Lower lobe of right lung (tissue), 2 donors: ENCODE measurements around the gene LPCAT3. TPM values are rescaled to one million over a fixed set of nuclear protein-coding genes. Genes with fewer than 3 reads are reported as not detected.

Experiments used
- ATAC-seq, 2 donors: fragments of 200-7000 bp; cut with Tn5 transposase; one replicate each; pipeline ENCODE4 v1.9.1; 2020 to 2022; ENCODE audit warnings: mild to moderate bottlenecking in 2 of 2, moderate library complexity in 2 of 2
- DNase-seq: peaks from one replicate; pipeline ENCODE4 v3.0.0-alpha.2; 2020
- H3K27ac ChIP-seq: fragments of 200-600 bp; one replicate; pipeline ENCODE4 v1.8.0; 2022
- H3K27me3 ChIP-seq: fragments of 200-600 bp; one replicate; pipeline ENCODE4 v1.8.0; 2022; ENCODE audit warnings: low read depth
- H3K36me3 ChIP-seq: fragments of 200-600 bp; one replicate; pipeline ENCODE4 v1.8.0; 2022; ENCODE audit warnings: mild to moderate bottlenecking
- H3K4me1 ChIP-seq: fragments of 200-600 bp; one replicate; pipeline ENCODE4 v1.8.0; 2022
- H3K4me3 ChIP-seq: fragments of 200-600 bp; one replicate; pipeline ENCODE4 v1.8.0; 2022; ENCODE audit warnings: mild to moderate bottlenecking
- H3K9me3 ChIP-seq: fragments of 200-600 bp; one replicate; pipeline ENCODE4 v1.8.0; 2022
- CTCF ChIP-seq: fragments of 200-600 bp; IDR thresholded peaks from one replicate; pipeline ENCODE4 v1.8.0; 2022; ENCODE audit warnings: antibody characterized with exemption, mild to moderate bottlenecking
- intact Hi-C: fragments of 100-400 bp; cut with DNase I; formaldehyde crosslinking; loops from one replicate; pipeline ENCODE4 v1.11.0; 2022
- total RNA-seq: library from RNA; stranded (reverse); fragmentation: NEBNext Ultra II Directional; extraction: Animal tissue kit (Norgen Biotek cat#: 25700); gene quantifications from one replicate; pipeline ENCODE4 v1.2.1, GENCODE V29; 2021
- donor health status: DM: no; HTN: yes; CAD: no; lungs with severe emphysema.

Gene LPCAT3
- total RNA-seq, 1 donor from 2014 or later: 67.7 TPM

DNA sequence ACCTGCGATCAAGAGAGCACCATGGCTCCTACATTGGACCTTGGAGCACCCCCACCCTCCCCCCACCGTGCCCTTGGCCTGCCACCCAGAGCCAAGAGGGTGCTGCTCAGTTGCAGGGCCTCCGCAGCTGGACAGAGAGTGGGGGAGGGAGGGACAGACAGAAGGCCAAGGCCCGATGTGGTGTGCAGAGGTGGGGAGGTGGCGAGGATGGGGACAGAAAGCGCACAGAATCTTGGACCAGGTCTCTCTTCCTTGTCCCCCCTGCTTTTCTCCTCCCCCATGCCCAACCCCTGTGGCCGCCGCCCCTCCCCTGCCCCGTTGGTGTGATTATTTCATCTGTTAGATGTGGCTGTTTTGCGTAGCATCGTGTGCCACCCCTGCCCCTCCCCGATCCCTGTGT is 76.5 kb downstream of the LPCAT3 start:
- intact Hi-C loops: no loop called here
- ATAC-seq (no peak), DNase-seq (peak; percentile 44)
- no peak overlapping the region for H3K4me3 ChIP-seq
- peaks cover 53% of the 10 kb centered on the region for H3K4me1 ChIP-seq
- no peak for TF ChIP-seq CTCF
- H3K27ac ChIP-seq: no peak overlapping the region
- H3K27me3 ChIP-seq: no peaks in the 10 kb centered on the region
- no peaks in the 10 kb centered on the region for H3K9me3 ChIP-seq
- H3K36me3 ChIP-seq: peaks cover 40% of the 10 kb centered on the region

- H3K27ac ChIP-seq: no peak overlapping the region
Measured at GRCh38 chr12:6941267-6941666, 77.0 kb downstream of the LPCAT3 start.

GRCh38 chr12:6939191-6939540 is 79.1 kb downstream of the LPCAT3 start:
- Histone ChIP-seq H3K27ac (peak overlapping the region; percentile 92), H3K4me3 (no peak overlapping the region), H3K9me3 (no peaks in the 10 kb centered on the region), H3K4me1 (peaks cover 56% of the 10 kb centered on the region), H3K27me3 (no peaks in the 10 kb centered on the region), H3K36me3 (peaks cover 56% of the 10 kb centered on the region)
- intact Hi-C loops: no loop called here
- no peak for TF ChIP-seq CTCF
- no peak for DNase-seq
- ATAC-seq: no peak

More at GRCh38 chr12:6941267-6941666, 77.0 kb downstream of the LPCAT3 start:
- TF ChIP-seq CTCF: no peak
- Histone ChIP-seq H3K9me3 (no peaks in the 10 kb centered on the region), H3K27me3 (no peaks in the 10 kb centered on the region), H3K36me3 (peaks cover 44% of the 10 kb centered on the region), H3K4me3 (no peak overlapping the region), H3K4me1 (peaks cover 54% of the 10 kb centered on the region)
- DNase-seq: peak; percentile 49
- intact Hi-C loops: no loop called here
- ATAC-seq: no peak

GRCh38 chr12:6938353-6939190 is 79.7 kb downstream of the LPCAT3 start:
- TF ChIP-seq CTCF: no peak
- Histone ChIP-seq H3K27ac (peak overlapping the region; percentile 92), H3K9me3 (no peaks in the 10 kb centered on the region), H3K4me3 (peak overlapping the region; percentile 69), H3K27me3 (no peaks in the 10 kb centered on the region), H3K4me1 (peaks cover 62% of the 10 kb centered on the region), H3K36me3 (peaks cover 62% of the 10 kb centered on the region)
- DNase-seq (no peak), ATAC-seq (peak in 1 of 2 donors; percentile 2)
- intact Hi-C loops: no loop called here

GRCh38 chr12:6937481-6938352 is 80.6 kb downstream of the LPCAT3 start:
- Histone ChIP-seq H3K27ac (peak overlapping the region; percentile 92), H3K4me3 (peak overlapping the region; percentile 69), H3K4me1 (peaks cover 65% of the 10 kb centered on the region), H3K9me3 (no peaks in the 10 kb centered on the region), H3K27me3 (no peaks in the 10 kb centered on the region), H3K36me3 (peaks cover 62% of the 10 kb centered on the region)
- intact Hi-C loops: no loop called here
- DNase-seq: peak; percentile 96
- TF ChIP-seq CTCF: peak; percentile 94
- peak; percentile 96 for ATAC-seq
